ENCODE data around the gene ZFP3. TPM values are rescaled to one million over a fixed set of nuclear protein-coding genes. Genes with fewer than 3 reads are reported as not detected.
A peak's percentile ranks its signal among the peaks of the same experiment; 100 is the strongest.

ZFP3 gene
- polyA plus RNA-seq, 2 of the 4 experiments (the other 2 are of a cell fraction) = 1.7 to 4.8 TPM

GRCh38 chr17:5050278-5050677 is 28.0 kb upstream of the ZFP3 start:
- FAIRE-seq (no peak), DNase-seq (ENCODE audit: low read depth in 1 of 2, low spot score in 1 of 2) (no peak), ATAC-seq (no peak)
- Histone ChIP-seq H3K4me3 (no peak overlapping the region), H3K4me2 (no peak overlapping the region), H3K27ac (no peak overlapping the region), H3K4me1 (no peaks in the 10 kb centered on the region), H3K9me3 (no peaks in the 10 kb centered on the region)
- no peak for TF ChIP-seq EP300 (IDR thresholded peaks at IDR 0.05)
- no peak for TF ChIP-seq CHD4 (IDR thresholded peaks at IDR 0.05; ENCODE audit: borderline replicate concordance)
- TF ChIP-seq HOXA7 (CRISPR knock-in tag; IDR thresholded peaks at IDR 0.05) = no peak
- no peak for TF ChIP-seq HOXB5 (CRISPR knock-in tag; IDR thresholded peaks at IDR 0.05)
- TF ChIP-seq E2F6 (IDR thresholded peaks at IDR 0.05; ENCODE audit: borderline replicate concordance, low read depth) = no peak
- TF ChIP-seq HOXB13 (CRISPR knock-in tag; IDR thresholded peaks at IDR 0.05; ENCODE audit: low read depth) = no peak
- TF ChIP-seq MYC (IDR thresholded peaks at IDR 0.05; ENCODE audit: borderline replicate concordance, low read length) = no peak
- no peak for TF ChIP-seq ZFP36 (IDR thresholded peaks at IDR 0.05; ENCODE audit: borderline replicate concordance, partially characterized antibody)
- no peak for TF ChIP-seq ZNF302 (CRISPR knock-in tag; IDR thresholded peaks at IDR 0.05)
- TF ChIP-seq, protein P1, sequence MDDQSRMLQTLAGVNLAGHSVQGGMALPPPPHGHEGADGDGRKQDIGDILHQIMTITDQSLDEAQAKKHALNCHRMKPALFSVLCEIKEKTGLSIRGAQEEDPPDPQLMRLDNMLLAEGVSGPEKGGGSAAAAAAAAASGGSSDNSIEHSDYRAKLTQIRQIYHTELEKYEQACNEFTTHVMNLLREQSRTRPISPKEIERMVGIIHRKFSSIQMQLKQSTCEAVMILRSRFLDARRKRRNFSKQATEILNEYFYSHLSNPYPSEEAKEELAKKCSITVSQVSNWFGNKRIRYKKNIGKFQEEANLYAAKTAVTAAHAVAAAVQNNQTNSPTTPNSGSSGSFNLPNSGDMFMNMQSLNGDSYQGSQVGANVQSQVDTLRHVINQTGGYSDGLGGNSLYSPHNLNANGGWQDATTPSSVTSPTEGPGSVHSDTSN (IDR thresholded peaks at IDR 0.05) = no peak
- no peak for TF ChIP-seq JUN (IDR thresholded peaks at IDR 0.05)
- no peak for TF ChIP-seq NR3C1 (IDR thresholded peaks at IDR 0.05)
- no peak for TF ChIP-seq EHF (CRISPR knock-in tag; IDR thresholded peaks at IDR 0.05)
- no peak for TF ChIP-seq RFX5 (IDR thresholded peaks at IDR 0.05)
- no peak for TF ChIP-seq POLR2A (IDR thresholded peaks at IDR 0.05; ENCODE audit: low read length)
- TF ChIP-seq ELK1 (IDR thresholded peaks at IDR 0.05; ENCODE audit: low read depth, low read length) = no peak
- TF ChIP-seq EHMT2 (IDR thresholded peaks at IDR 0.05; ENCODE audit: low read depth) = no peak
- TF ChIP-seq NPAS2 (CRISPR knock-in tag; IDR thresholded peaks at IDR 0.05; ENCODE audit: borderline replicate concordance) = no peak
- no peak for TF ChIP-seq ZC3H11A (IDR thresholded peaks at IDR 0.05)
- TF ChIP-seq KDM5A (IDR thresholded peaks at IDR 0.05) = no peak
- 86% methylated on average over 9 of the region's 9 CpGs for WGBS (ENCODE audit: missing lambda C conversion rate)
- CTCF ChIA-PET = interaction anchor here (0.6 to 5.9 kb wide), 5 partner anchors 12 to 367 kb away, joined by 3 to 63 read pairs (median 3); no protein-coding TSS in a partner anchor
- POLR2A ChIA-PET = interaction anchor here (0.6 kb wide), 1 partner anchor 25 kb away, joined by 5 read pairs; no protein-coding TSS in a partner anchor

DNA sequence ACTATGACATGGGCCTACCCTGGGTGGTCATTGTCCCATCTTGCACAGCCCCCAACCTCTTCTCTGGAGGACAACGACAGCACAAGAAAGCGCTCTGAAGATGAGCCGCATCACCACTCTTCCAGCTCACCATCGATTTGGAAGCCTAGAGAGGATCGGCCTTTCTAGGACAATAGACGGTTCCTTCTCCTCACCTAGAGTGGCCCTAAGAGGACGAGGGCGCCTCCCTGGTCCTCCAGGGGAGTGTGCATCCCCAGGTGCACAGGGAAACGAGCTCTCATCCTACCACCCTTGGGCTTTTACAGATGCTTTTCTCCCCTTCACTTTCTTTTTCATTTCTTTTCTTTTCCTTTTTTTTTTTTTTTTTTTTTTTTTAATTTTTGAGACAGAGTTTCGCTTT is 22.7 kb upstream of the ZFP3 start:
- Histone ChIP-seq H3K4me3 (no peak overlapping the region), H3K4me1 (no peaks in the 10 kb centered on the region), H3K9me3 (no peaks in the 10 kb centered on the region), H3K27ac (no peak overlapping the region), H3K4me2 (no peak overlapping the region)
- CTCF ChIA-PET = interaction anchor here (0.6 to 1.3 kb wide), 3 partner anchors 74 to 1553 kb away, joined by 3 to 6 read pairs (median 3); no protein-coding TSS in a partner anchor
- FAIRE-seq = no peak
- TF ChIP-seq ATOH8 (CRISPR knock-in tag; IDR thresholded peaks at IDR 0.05; ENCODE audit: low read depth) (no peak), JUN (IDR thresholded peaks at IDR 0.05) (no peak), ZSCAN20 (CRISPR knock-in tag; IDR thresholded peaks at IDR 0.05) (no peak), CHD2 (IDR thresholded peaks at IDR 0.05; ENCODE audit: low read length, partially characterized antibody) (no peak), HOXB13 (CRISPR knock-in tag; IDR thresholded peaks at IDR 0.05; ENCODE audit: low read depth) (no peak), FOSB (CRISPR knock-in tag; IDR thresholded peaks at IDR 0.05) (no peak), MYC (IDR thresholded peaks at IDR 0.05; ENCODE audit: borderline replicate concordance, low read length) (no peak), CBX2 (IDR thresholded peaks at IDR 0.05; ENCODE audit: borderline replicate concordance, low read depth) (no peak), RCOR1 (IDR thresholded peaks at IDR 0.05; ENCODE audit: low read depth, low read length) (no peak), ZFP36 (IDR thresholded peaks at IDR 0.05; ENCODE audit: borderline replicate concordance, partially characterized antibody) (no peak), JUNB (IDR thresholded peaks at IDR 0.05) (no peak), NPAS2 (CRISPR knock-in tag; IDR thresholded peaks at IDR 0.05; ENCODE audit: borderline replicate concordance) (no peak), SREBF2 (IDR thresholded peaks at IDR 0.05) (no peak)
- TF ChIP-seq, protein P1 (IDR thresholded peaks at IDR 0.05) = no peak
- DNase-seq (ENCODE audit: low read depth in 1 of 2, low spot score in 1 of 2) = peak in 1 of 2 experiments; percentile 77
- peak in 1 of 2 experiments; percentile 79; a peak in 3 of 6 replicates for ATAC-seq
- 80% methylated on average over 10 of the region's 10 CpGs for WGBS (ENCODE audit: missing lambda C conversion rate)
- POLR2A ChIA-PET = no interaction called here
